ENCODE results near the gene TLX1.
A peak's percentile ranks its signal among the peaks of the same experiment; 100 is the strongest.

The TLX1 gene

GRCh38 chr10:101140084-101140949, 9.2 kb downstream of the TLX1 start:
- no peak overlapping the region for H3K4me3 ChIP-seq (ENCODE audit: low read depth, low read length)
- no peak for TF ChIP-seq MAX (IDR thresholded peaks at IDR 0.05; ENCODE audit: low read depth, low read length)
- no peak for TF ChIP-seq POLR2A (IDR thresholded peaks at IDR 0.05; ENCODE audit: extremely low read depth, insufficient read length)
- TF ChIP-seq CTCF (IDR thresholded peaks at IDR 0.05; ENCODE audit: low read depth, low read length), result no peak
- no peak for TF ChIP-seq MYC (IDR thresholded peaks at IDR 0.05; ENCODE audit: low read depth, low read length)

GRCh38 chr10:101140950-101141615, 10.0 kb downstream of the TLX1 start:
- H3K4me3 ChIP-seq (ENCODE audit: low read depth, low read length), result no peak overlapping the region
- DNase-seq (ENCODE audit: low read depth), result no peak
- TF ChIP-seq MAX (IDR thresholded peaks at IDR 0.05; ENCODE audit: low read depth, low read length) (no peak), CTCF (IDR thresholded peaks at IDR 0.05; ENCODE audit: low read depth, low read length) (no peak), POLR2A (IDR thresholded peaks at IDR 0.05; ENCODE audit: extremely low read depth, insufficient read length) (no peak), MYC (IDR thresholded peaks at IDR 0.05; ENCODE audit: low read depth, low read length) (no peak)

More at GRCh38 chr10:101140084-101140949, 9.2 kb downstream of the TLX1 start:
- DNase-seq (ENCODE audit: low read depth), result no peak

- TF ChIP-seq CTCF (IDR thresholded peaks at IDR 0.05; ENCODE audit: low read depth, low read length), result peak; percentile 96
- TF ChIP-seq MYC (IDR thresholded peaks at IDR 0.05; ENCODE audit: low read depth, low read length), result no peak
- 0 out of 2 replicates have a peak, but pooled peaks have one; percentile 13 for TF ChIP-seq MAX (IDR thresholded peaks at IDR 0.05; ENCODE audit: low read depth, low read length)
- no peak for TF ChIP-seq POLR2A (IDR thresholded peaks at IDR 0.05; ENCODE audit: extremely low read depth, insufficient read length)
- no peak overlapping the region for H3K4me3 ChIP-seq (ENCODE audit: low read depth, low read length)
Measured at GRCh38 chr10:101141616-101142532, 10.8 kb downstream of the TLX1 start.

GRCh38 chr10:101142533-101143344, 11.6 kb downstream of the TLX1 start:
- no peak overlapping the region for H3K4me3 ChIP-seq (ENCODE audit: low read depth, low read length)
- no peak for DNase-seq (ENCODE audit: low read depth)
- TF ChIP-seq POLR2A (IDR thresholded peaks at IDR 0.05; ENCODE audit: extremely low read depth, insufficient read length), result no peak
- TF ChIP-seq MYC (IDR thresholded peaks at IDR 0.05; ENCODE audit: low read depth, low read length), result no peak
- no peak for TF ChIP-seq MAX (IDR thresholded peaks at IDR 0.05; ENCODE audit: low read depth, low read length)

More at GRCh38 chr10:101141616-101142532, 10.8 kb downstream of the TLX1 start:
- DNase-seq (ENCODE audit: low read depth), result peak; percentile 88

GRCh38 chr10:101143345-101143630, 12.2 kb downstream of the TLX1 start:
- TF ChIP-seq MAX (IDR thresholded peaks at IDR 0.05; ENCODE audit: low read depth, low read length), result no peak
- no peak for TF ChIP-seq POLR2A (IDR thresholded peaks at IDR 0.05; ENCODE audit: extremely low read depth, insufficient read length)
- no peak for TF ChIP-seq CTCF (IDR thresholded peaks at IDR 0.05; ENCODE audit: low read depth, low read length)
- TF ChIP-seq MYC (IDR thresholded peaks at IDR 0.05; ENCODE audit: low read depth, low read length), result no peak
- no peak overlapping the region for H3K4me3 ChIP-seq (ENCODE audit: low read depth, low read length)
- DNase-seq (ENCODE audit: low read depth), result no peak

All from NB4 (cell line).